Skeletal muscle satellite cell (primary cell): ENCODE results near the gene SPINDOC. TPM values are rescaled to one million over a fixed set of nuclear protein-coding genes. Genes with fewer than 3 reads are reported as not detected.

Experiments
- H3K27me3 ChIP-seq: 2 replicates; pipeline ENCODE4 v1.7.0; 2013; ENCODE audit warnings: low read length; ENCODE audit not compliant: control insufficient read depth, insufficient read depth
- H3K36me3 ChIP-seq: 2 replicates; pipeline ENCODE4 v1.7.0; 2013; ENCODE audit warnings: mild to moderate bottlenecking, control low read depth, low read length; ENCODE audit not compliant: insufficient read depth
- H3K4me1 ChIP-seq: 2 replicates; pipeline ENCODE4 v1.7.0; 2013; ENCODE audit warnings: low read length; ENCODE audit not compliant: control insufficient read depth, insufficient read depth
- H3K4me2 ChIP-seq: 2 replicates; pipeline ENCODE4 v1.7.0; 2013; ENCODE audit warnings: mild to moderate bottlenecking, low read length
- H3K4me3 ChIP-seq: 2 replicates; pipeline ENCODE4 v1.7.0; 2013; ENCODE audit warnings: low read length
- H3K9ac ChIP-seq: 2 replicates; pipeline ENCODE4 v1.7.0; 2013; ENCODE audit warnings: mild to moderate bottlenecking, low read depth, low read length, moderate library complexity
- H3K9me3 ChIP-seq: replicated peaks from 2 replicates; pipeline ENCODE4 v1.7.0; 2013; ENCODE audit warnings: mild to moderate bottlenecking, control low read depth, low read length
- total RNA-seq: library from RNA; depleted of rRNA; stranded (reverse); fragments of >200 nt; gene quantifications from 2 replicates; pipeline ENCODE4 v1.2.3, GENCODE V29; 2012; rRNA removed

SPINDOC gene
- 13.3 and 15.2 TPM in 2 replicates for total RNA-seq

- Histone ChIP-seq H3K4me1 (peaks cover 17% of the 10 kb centered on the region), H3K4me3 (peak within 1 kb of the TSS; percentile 99), H3K4me2 (peak within 1 kb of the TSS; percentile 91)
These were observed at the start of gene SPINDOC for GRCh38 chr11:63813035-63813562. SPINDOC (plus strand) TSS chr11:63813456; CDS start chr11:63813687, 231 bp downstream.

GRCh38 chr11:63763496-63764339 is 49.5 kb upstream of the SPINDOC start:
- Histone ChIP-seq H3K4me1 (peaks cover 25% of the 10 kb centered on the region), H3K9ac (no peak overlapping the region), H3K27me3 (no peaks in the 10 kb centered on the region), H3K4me3 (no peak overlapping the region), H3K4me2 (no peak overlapping the region), H3K36me3 (peaks cover 23% of the 10 kb centered on the region), H3K9me3 (no peaks in the 10 kb centered on the region)

More at GRCh38 chr11:63813035-63813562, at the start of gene SPINDOC:
- peaks cover 20% of the 10 kb centered on the region for H3K36me3 ChIP-seq
- H3K9ac ChIP-seq: peak within 1 kb of the TSS; percentile 95
- no peaks in the 10 kb centered on the region for H3K9me3 ChIP-seq
- H3K27me3 ChIP-seq: no peaks in the 10 kb centered on the region

- no peaks in the 10 kb centered on the region for H3K9me3 ChIP-seq
- H3K4me3 ChIP-seq: no peak overlapping the region
- no peak overlapping the region for H3K4me2 ChIP-seq
- no peaks in the 10 kb centered on the region for H3K27me3 ChIP-seq
- peaks cover 23% of the 10 kb centered on the region for H3K36me3 ChIP-seq
- peaks cover 25% of the 10 kb centered on the region for H3K4me1 ChIP-seq
- no peak overlapping the region for H3K9ac ChIP-seq
These were observed 48.9 kb upstream of the SPINDOC start for GRCh38 chr11:63764340-63764678.

GRCh38 chr11:63764679-63765647 is 48.3 kb upstream of the SPINDOC start:
- no peak overlapping the region for H3K9ac ChIP-seq
- H3K36me3 ChIP-seq: peaks cover 21% of the 10 kb centered on the region
- H3K4me2 ChIP-seq: no peak overlapping the region
- no peaks in the 10 kb centered on the region for H3K9me3 ChIP-seq
- no peaks in the 10 kb centered on the region for H3K27me3 ChIP-seq
- H3K4me3 ChIP-seq: no peak overlapping the region
- peaks cover 30% of the 10 kb centered on the region for H3K4me1 ChIP-seq

- Histone ChIP-seq H3K27me3 (no peaks in the 10 kb centered on the region), H3K36me3 (peaks cover 17% of the 10 kb centered on the region), H3K4me2 (no peak overlapping the region), H3K4me3 (no peak overlapping the region), H3K9me3 (no peaks in the 10 kb centered on the region), H3K9ac (no peak overlapping the region), H3K4me1 (peaks cover 30% of the 10 kb centered on the region)
These were observed 47.5 kb upstream of the SPINDOC start for GRCh38 chr11:63765688-63766241.

GRCh38 chr11:63766531-63767235 is 46.6 kb upstream of the SPINDOC start:
- Histone ChIP-seq H3K4me2 (peak overlapping the region; percentile 95), H3K4me1 (peaks cover 30% of the 10 kb centered on the region), H3K4me3 (peak overlapping the region; percentile 96), H3K9ac (peak overlapping the region; percentile 87), H3K36me3 (peaks cover 8% of the 10 kb centered on the region), H3K9me3 (no peaks in the 10 kb centered on the region), H3K27me3 (no peaks in the 10 kb centered on the region)

GRCh38 chr11:63767267-63767564 is 46.0 kb upstream of the SPINDOC start:
- H3K9ac ChIP-seq: peak overlapping the region; percentile 87
- H3K36me3 ChIP-seq: peaks cover 6% of the 10 kb centered on the region
- H3K4me2 ChIP-seq: peak overlapping the region; percentile 95
- H3K4me3 ChIP-seq: peak overlapping the region; percentile 96
- H3K27me3 ChIP-seq: no peaks in the 10 kb centered on the region
- H3K9me3 ChIP-seq: no peaks in the 10 kb centered on the region
- H3K4me1 ChIP-seq: peaks cover 30% of the 10 kb centered on the region

GRCh38 chr11:63767565-63768236 is 45.6 kb upstream of the SPINDOC start:
- no peaks in the 10 kb centered on the region for H3K27me3 ChIP-seq
- peak overlapping the region; percentile 87 for H3K9ac ChIP-seq
- peaks cover 6% of the 10 kb centered on the region for H3K36me3 ChIP-seq
- H3K4me1 ChIP-seq: peaks cover 26% of the 10 kb centered on the region
- H3K4me2 ChIP-seq: peak overlapping the region; percentile 95
- no peaks in the 10 kb centered on the region for H3K9me3 ChIP-seq
- peak overlapping the region; percentile 96 for H3K4me3 ChIP-seq

- Histone ChIP-seq H3K9me3 (no peaks in the 10 kb centered on the region), H3K36me3 (peaks cover 6% of the 10 kb centered on the region), H3K4me1 (peaks cover 18% of the 10 kb centered on the region), H3K4me3 (peak within 1 kb of the TSS; percentile 96), H3K4me2 (peak within 1 kb of the TSS; percentile 95), H3K9ac (peak within 1 kb of the TSS; percentile 87), H3K27me3 (no peaks in the 10 kb centered on the region)
These were observed 44.8 kb upstream of the SPINDOC start, which contains the start of gene ZFTA for GRCh38 chr11:63768237-63769041. ZFTA (minus strand) TSS chr11:63768775; CDS start chr11:63768622, 153 bp downstream.
